Fibroblast of skin of back (primary cell): ENCODE data around the gene SCMH1.
"Not testable (repeated sequence)": the region's sequence is repeated elsewhere in the genome, so short reads cannot be mapped to it uniquely, and the experiment has no call there.

Experiments
- DNase-seq: peaks from one replicate; pipeline ENCODE4 v3.0.0-alpha.2; 2013

The SCMH1 gene

GRCh38 chr1:41211608-41212007, 30.5 kb downstream of the SCMH1 start:
- DNase-seq: not testable (repeated sequence)

GRCh38 chr1:41207053-41207452, 35.1 kb downstream of the SCMH1 start:
- DNase-seq: not testable (repeated sequence)

- no peak for DNase-seq
These were observed 41.4 kb downstream of the SCMH1 start for GRCh38 chr1:41200728-41201127.

GRCh38 chr1:41199375-41199774, 42.7 kb downstream of the SCMH1 start:
- DNase-seq: no peak

- no peak for DNase-seq
These were observed 49.5 kb downstream of the SCMH1 start for GRCh38 chr1:41192456-41193178.

GRCh38 chr1:41184446-41184845, 57.7 kb downstream of the SCMH1 start:
- no peak for DNase-seq

- not testable (repeated sequence) for DNase-seq
These were observed 63.9 kb downstream of the SCMH1 start for GRCh38 chr1:41178230-41178629.

- DNase-seq: no peak
These were observed 66.6 kb downstream of the SCMH1 start for GRCh38 chr1:41175546-41175945.

GRCh38 chr1:41174170-41174569, 67.9 kb downstream of the SCMH1 start:
- no peak for DNase-seq

GRCh38 chr1:41173651-41174050, 68.5 kb downstream of the SCMH1 start:
- DNase-seq: no peak

GRCh38 chr1:41171266-41171874, 70.7 kb downstream of the SCMH1 start:
- no peak for DNase-seq

- DNase-seq: no peak
These were observed 72.3 kb downstream of the SCMH1 start for GRCh38 chr1:41169799-41170180.

- no peak for DNase-seq
These were observed 72.9 kb downstream of the SCMH1 start for GRCh38 chr1:41169066-41169798.

GRCh38 chr1:41167667-41168066, 74.4 kb downstream of the SCMH1 start:
- no peak for DNase-seq

- no peak for DNase-seq
These were observed 77.4 kb downstream of the SCMH1 start for GRCh38 chr1:41164727-41165126.

- no peak for DNase-seq
These were observed 79.7 kb downstream of the SCMH1 start for GRCh38 chr1:41162441-41162840.

- no peak for DNase-seq
These were observed 80.3 kb downstream of the SCMH1 start for GRCh38 chr1:41161846-41162245.

- DNase-seq: no peak
These were observed 81.5 kb downstream of the SCMH1 start for GRCh38 chr1:41160498-41161110.

- DNase-seq: no peak
These were observed 83.1 kb downstream of the SCMH1 start for GRCh38 chr1:41158966-41159365.

- no peak for DNase-seq
These were observed 83.8 kb downstream of the SCMH1 start for GRCh38 chr1:41158147-41158875.

GRCh38 chr1:41155105-41155504, 87.0 kb downstream of the SCMH1 start:
- no peak for DNase-seq

GRCh38 chr1:41153750-41154274, 88.3 kb downstream of the SCMH1 start:
- DNase-seq: no peak
